ENCODE data around the gene CCDC27.

CCDC27 gene

DNA sequence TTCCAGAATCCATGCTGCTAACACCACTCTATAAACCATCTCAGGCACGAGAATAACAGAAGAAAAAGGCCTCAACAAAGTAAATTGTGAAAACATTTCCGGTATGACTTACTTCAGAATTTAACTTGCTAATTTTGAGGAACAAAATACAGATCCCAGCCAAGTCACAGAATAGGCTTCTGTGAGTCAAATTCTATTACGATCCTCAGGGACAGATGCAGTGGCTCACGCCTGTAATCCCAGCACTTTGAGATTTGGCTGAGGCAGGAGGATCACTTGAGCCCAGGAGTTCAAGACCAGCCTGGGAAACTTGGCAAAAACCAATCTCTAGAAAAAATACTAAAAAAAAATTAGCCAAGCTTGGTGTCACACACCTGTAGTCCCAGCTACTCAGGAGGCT, 8.8 kb upstream of the CCDC27 start:
- no peaks in the 10 kb centered on the region for H4K20me1 ChIP-seq (ENCODE audit: insufficient read depth, low read length, poor library complexity, severe bottlenecking)
- no peaks in the 10 kb centered on the region for H3K36me3 ChIP-seq (ENCODE audit: insufficient read depth, low read length)
- TF ChIP-seq, protein P1, sequence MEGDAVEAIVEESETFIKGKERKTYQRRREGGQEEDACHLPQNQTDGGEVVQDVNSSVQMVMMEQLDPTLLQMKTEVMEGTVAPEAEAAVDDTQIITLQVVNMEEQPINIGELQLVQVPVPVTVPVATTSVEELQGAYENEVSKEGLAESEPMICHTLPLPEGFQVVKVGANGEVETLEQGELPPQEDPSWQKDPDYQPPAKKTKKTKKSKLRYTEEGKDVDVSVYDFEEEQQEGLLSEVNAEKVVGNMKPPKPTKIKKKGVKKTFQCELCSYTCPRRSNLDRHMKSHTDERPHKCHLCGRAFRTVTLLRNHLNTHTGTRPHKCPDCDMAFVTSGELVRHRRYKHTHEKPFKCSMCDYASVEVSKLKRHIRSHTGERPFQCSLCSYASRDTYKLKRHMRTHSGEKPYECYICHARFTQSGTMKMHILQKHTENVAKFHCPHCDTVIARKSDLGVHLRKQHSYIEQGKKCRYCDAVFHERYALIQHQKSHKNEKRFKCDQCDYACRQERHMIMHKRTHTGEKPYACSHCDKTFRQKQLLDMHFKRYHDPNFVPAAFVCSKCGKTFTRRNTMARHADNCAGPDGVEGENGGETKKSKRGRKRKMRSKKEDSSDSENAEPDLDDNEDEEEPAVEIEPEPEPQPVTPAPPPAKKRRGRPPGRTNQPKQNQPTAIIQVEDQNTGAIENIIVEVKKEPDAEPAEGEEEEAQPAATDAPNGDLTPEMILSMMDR (conservative IDR thresholded peaks at IDR 0.05; ENCODE audit: low read length), result no peak
- TF ChIP-seq EZH2phosphoT487 (IDR thresholded peaks at IDR 0.05; ENCODE audit: borderline replicate concordance), result no peak
- no peaks in the 10 kb centered on the region for H3K9me2 ChIP-seq (replicated peaks; ENCODE audit: low read depth, low read length)
- no peak overlapping the region for H3K4me3 ChIP-seq (ENCODE audit: low read length, poor library complexity, severe bottlenecking)
- H3K9me3 ChIP-seq (ENCODE audit: insufficient read depth, low read depth, low read length), result no peaks in the 10 kb centered on the region
- H3K4me2 ChIP-seq (ENCODE audit: low read depth, low read length, poor library complexity, severe bottlenecking), result no peak overlapping the region
- H3K79me2 ChIP-seq (ENCODE audit: insufficient read depth, low read length), result no peaks in the 10 kb centered on the region
- H3F3A ChIP-seq (ENCODE audit: low read depth), result no peaks in the 10 kb centered on the region
- H2AFZ ChIP-seq (ENCODE audit: low read length), result no peak overlapping the region
- no peaks in the 10 kb centered on the region for H3K4me1 ChIP-seq (ENCODE audit: insufficient read depth, low read length, poor library complexity, severe bottlenecking)
- H3K9ac ChIP-seq (ENCODE audit: low read depth, low read length, poor library complexity, severe bottlenecking), result no peak overlapping the region
- no peaks in the 10 kb centered on the region for H3K27me3 ChIP-seq (ENCODE audit: insufficient read depth, low read length, poor library complexity, severe bottlenecking)

GRCh38 chr1:3743826-3744225, 8.4 kb upstream of the CCDC27 start:
- H3K4me1 ChIP-seq (ENCODE audit: insufficient read depth, low read length, poor library complexity, severe bottlenecking), result no peaks in the 10 kb centered on the region
- H3K9me2 ChIP-seq (replicated peaks; ENCODE audit: low read depth, low read length), result no peaks in the 10 kb centered on the region
- H3K4me3 ChIP-seq (ENCODE audit: low read length, poor library complexity, severe bottlenecking), result no peak overlapping the region
- no peaks in the 10 kb centered on the region for H3K9me3 ChIP-seq (ENCODE audit: insufficient read depth, low read depth, low read length)
- TF ChIP-seq, protein P1 (conservative IDR thresholded peaks at IDR 0.05; ENCODE audit: low read length), result no peak
- no peak for TF ChIP-seq EZH2phosphoT487 (IDR thresholded peaks at IDR 0.05; ENCODE audit: borderline replicate concordance)
- no peaks in the 10 kb centered on the region for H3K79me2 ChIP-seq (ENCODE audit: insufficient read depth, low read length)
- no peaks in the 10 kb centered on the region for H3K27me3 ChIP-seq (ENCODE audit: insufficient read depth, low read length, poor library complexity, severe bottlenecking)
- no peak overlapping the region for H3K4me2 ChIP-seq (ENCODE audit: low read depth, low read length, poor library complexity, severe bottlenecking)
- no peak overlapping the region for H2AFZ ChIP-seq (ENCODE audit: low read length)
- H4K20me1 ChIP-seq (ENCODE audit: insufficient read depth, low read length, poor library complexity, severe bottlenecking), result no peaks in the 10 kb centered on the region
- H3K36me3 ChIP-seq (ENCODE audit: insufficient read depth, low read length), result no peaks in the 10 kb centered on the region
- no peaks in the 10 kb centered on the region for H3F3A ChIP-seq (ENCODE audit: low read depth)
- H3K9ac ChIP-seq (ENCODE audit: low read depth, low read length, poor library complexity, severe bottlenecking), result no peak overlapping the region

DNA sequence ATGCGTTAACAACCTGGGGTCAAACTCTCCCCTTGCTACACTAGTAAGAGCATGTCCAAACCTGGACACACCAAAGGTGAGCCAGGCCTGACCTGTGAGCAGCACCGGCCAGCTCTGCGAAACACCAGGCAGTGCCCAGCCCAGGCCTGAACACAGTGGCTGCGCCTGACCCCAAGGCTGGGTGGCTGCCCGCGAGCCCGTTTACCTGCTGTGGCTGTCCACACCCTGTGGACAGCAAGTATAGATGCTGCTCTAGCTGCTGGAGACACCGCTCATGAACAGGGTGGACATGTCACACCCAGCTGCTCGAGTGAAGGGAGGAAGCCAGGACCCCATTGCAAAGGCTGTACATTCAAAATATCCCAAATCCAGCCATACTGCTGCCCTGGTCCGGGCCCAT, 7.6 kb upstream of the CCDC27 start:
- H3K4me2 ChIP-seq (ENCODE audit: low read depth, low read length, poor library complexity, severe bottlenecking), result no peak overlapping the region
- H3K9me3 ChIP-seq (ENCODE audit: insufficient read depth, low read depth, low read length), result no peaks in the 10 kb centered on the region
- no peaks in the 10 kb centered on the region for H3F3A ChIP-seq (ENCODE audit: low read depth)
- H3K36me3 ChIP-seq (ENCODE audit: insufficient read depth, low read length), result no peaks in the 10 kb centered on the region
- TF ChIP-seq EZH2phosphoT487 (IDR thresholded peaks at IDR 0.05; ENCODE audit: borderline replicate concordance), result no peak
- TF ChIP-seq, protein P1 (conservative IDR thresholded peaks at IDR 0.05; ENCODE audit: low read length), result no peak
- no peaks in the 10 kb centered on the region for H3K4me1 ChIP-seq (ENCODE audit: insufficient read depth, low read length, poor library complexity, severe bottlenecking)
- no peaks in the 10 kb centered on the region for H3K9me2 ChIP-seq (replicated peaks; ENCODE audit: low read depth, low read length)
- H3K9ac ChIP-seq (ENCODE audit: low read depth, low read length, poor library complexity, severe bottlenecking), result no peak overlapping the region
- no peaks in the 10 kb centered on the region for H3K27me3 ChIP-seq (ENCODE audit: insufficient read depth, low read length, poor library complexity, severe bottlenecking)
- no peak overlapping the region for H2AFZ ChIP-seq (ENCODE audit: low read length)
- H4K20me1 ChIP-seq (ENCODE audit: insufficient read depth, low read length, poor library complexity, severe bottlenecking), result no peaks in the 10 kb centered on the region
- no peaks in the 10 kb centered on the region for H3K79me2 ChIP-seq (ENCODE audit: insufficient read depth, low read length)
- no peak overlapping the region for H3K4me3 ChIP-seq (ENCODE audit: low read length, poor library complexity, severe bottlenecking)
